Amygdala (tissue), 56 donors: ENCODE results near the gene TCERG1L.
"Not testable (repeated sequence)": the region's sequence is repeated elsewhere in the genome, so short reads cannot be mapped to it uniquely, and the experiment has no call there.

Experiments used
- DNase-seq, 56 donors: peaks; one replicate each; lab custom pipeline; 2025; lab: John Stamatoyannopoulos, UW

TCERG1L gene

GRCh38 chr10:131198401-131198800, 113.1 kb downstream of the TCERG1L start:
- DNase-seq = no peak

GRCh38 chr10:131196176-131196885, 115.2 kb downstream of the TCERG1L start:
- no peak for DNase-seq

- no peak for DNase-seq
These were observed 115.9 kb downstream of the TCERG1L start for GRCh38 chr10:131195558-131196159.

- no peak for DNase-seq
These were observed 116.4 kb downstream of the TCERG1L start for GRCh38 chr10:131195116-131195515.

- no peak for DNase-seq
These were observed 117.6 kb downstream of the TCERG1L start for GRCh38 chr10:131193923-131194322.

- DNase-seq = no peak
These were observed 123.0 kb downstream of the TCERG1L start for GRCh38 chr10:131188494-131188893.

GRCh38 chr10:131187926-131188325, 123.6 kb downstream of the TCERG1L start:
- DNase-seq = peak in 16 of 56 donors; percentile 8 to 61 (median 23)

- DNase-seq = no peak
These were observed 124.2 kb downstream of the TCERG1L start for GRCh38 chr10:131187274-131187673.

GRCh38 chr10:131186547-131187253, 124.8 kb downstream of the TCERG1L start:
- no peak for DNase-seq

GRCh38 chr10:131184503-131184902, 127.0 kb downstream of the TCERG1L start:
- DNase-seq = no peak

GRCh38 chr10:131183546-131184045, 127.9 kb downstream of the TCERG1L start:
- no peak for DNase-seq

GRCh38 chr10:131181456-131181855, 130.1 kb downstream of the TCERG1L start:
- no peak for DNase-seq

- no peak for DNase-seq
These were observed 130.6 kb downstream of the TCERG1L start for GRCh38 chr10:131180740-131181415.

GRCh38 chr10:131180086-131180485, 131.4 kb downstream of the TCERG1L start:
- no peak for DNase-seq

- no peak for DNase-seq
These were observed 132.2 kb downstream of the TCERG1L start for GRCh38 chr10:131179361-131179760.

GRCh38 chr10:131178521-131179331, 132.8 kb downstream of the TCERG1L start:
- DNase-seq = no peak

GRCh38 chr10:131177431-131178327, 133.8 kb downstream of the TCERG1L start:
- no peak for DNase-seq

- no peak for DNase-seq
These were observed 134.6 kb downstream of the TCERG1L start for GRCh38 chr10:131176907-131177306.

- DNase-seq = not testable (repeated sequence)
These were observed 135.2 kb downstream of the TCERG1L start for GRCh38 chr10:131176324-131176723.
